Stimulated activated CD8-positive, alpha-beta memory T cell treated with anti-CD3 and anti-CD28 coated beads, Interleukin-15, amount 100 ng/mL, for 24 hours (primary cell): ENCODE results near the gene SLC26A1.

Experiments
- DNase-seq: peaks from one replicate; pipeline ENCODE4 v3.0.0-alpha.2; 2020; ENCODE audit warnings: low read depth

The SLC26A1 gene

GRCh38 chr4:965048-965765, 28.0 kb downstream of the SLC26A1 start:
- no peak for DNase-seq

- DNase-seq = no peak
These were observed 28.7 kb downstream of the SLC26A1 start for GRCh38 chr4:964346-965025.

GRCh38 chr4:963276-964225, 29.7 kb downstream of the SLC26A1 start:
- no peak for DNase-seq

GRCh38 chr4:962231-963208, 30.7 kb downstream of the SLC26A1 start:
- DNase-seq = no peak

- DNase-seq = no peak
These were observed 31.6 kb downstream of the SLC26A1 start for GRCh38 chr4:961351-962230.

GRCh38 chr4:960636-961350, 32.4 kb downstream of the SLC26A1 start:
- no peak for DNase-seq

- no peak for DNase-seq
These were observed 33.0 kb downstream of the SLC26A1 start for GRCh38 chr4:960140-960635.

- no peak for DNase-seq
These were observed 33.7 kb downstream of the SLC26A1 start for GRCh38 chr4:959338-960139.

- no peak for DNase-seq
These were observed 34.4 kb downstream of the SLC26A1 start for GRCh38 chr4:958696-959337.

GRCh38 chr4:958314-958665, 34.9 kb downstream of the SLC26A1 start:
- DNase-seq = no peak

- no peak for DNase-seq
These were observed 35.5 kb downstream of the SLC26A1 start for GRCh38 chr4:957581-958313.

GRCh38 chr4:957231-957580, 36.0 kb downstream of the SLC26A1 start:
- no peak for DNase-seq

GRCh38 chr4:956531-957230, 36.5 kb downstream of the SLC26A1 start:
- DNase-seq = no peak

GRCh38 chr4:955931-956381, 37.2 kb downstream of the SLC26A1 start:
- no peak for DNase-seq

- DNase-seq = no peak
These were observed 37.9 kb downstream of the SLC26A1 start for GRCh38 chr4:955161-955921.
